ENCODE data around the gene ARHGAP11A.

The ARHGAP11A gene

DNA sequence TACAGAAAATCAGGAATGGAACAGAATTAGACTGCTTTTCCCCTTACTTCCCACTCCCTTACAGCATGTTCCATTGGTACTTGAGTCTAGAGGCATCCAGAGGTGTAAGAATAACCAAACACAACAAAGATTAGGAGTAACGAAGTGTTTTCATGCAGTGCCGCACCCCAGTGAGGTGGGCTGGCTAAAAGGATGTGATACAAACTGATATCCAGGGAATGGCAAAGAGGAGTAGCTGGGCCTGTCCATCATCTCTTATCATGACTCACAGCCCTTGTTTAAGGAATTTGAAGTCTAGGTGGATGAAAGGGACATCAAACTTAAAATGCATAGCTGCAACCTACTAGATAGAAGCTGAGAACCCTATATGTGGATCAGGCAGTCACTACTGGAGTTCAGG lies 42.6 kb downstream of the ARHGAP11A start:
- no peaks in the 10 kb centered on the region for H3K36me3 ChIP-seq (ENCODE audit: control insufficient read depth, insufficient read depth, low read length)

DNA sequence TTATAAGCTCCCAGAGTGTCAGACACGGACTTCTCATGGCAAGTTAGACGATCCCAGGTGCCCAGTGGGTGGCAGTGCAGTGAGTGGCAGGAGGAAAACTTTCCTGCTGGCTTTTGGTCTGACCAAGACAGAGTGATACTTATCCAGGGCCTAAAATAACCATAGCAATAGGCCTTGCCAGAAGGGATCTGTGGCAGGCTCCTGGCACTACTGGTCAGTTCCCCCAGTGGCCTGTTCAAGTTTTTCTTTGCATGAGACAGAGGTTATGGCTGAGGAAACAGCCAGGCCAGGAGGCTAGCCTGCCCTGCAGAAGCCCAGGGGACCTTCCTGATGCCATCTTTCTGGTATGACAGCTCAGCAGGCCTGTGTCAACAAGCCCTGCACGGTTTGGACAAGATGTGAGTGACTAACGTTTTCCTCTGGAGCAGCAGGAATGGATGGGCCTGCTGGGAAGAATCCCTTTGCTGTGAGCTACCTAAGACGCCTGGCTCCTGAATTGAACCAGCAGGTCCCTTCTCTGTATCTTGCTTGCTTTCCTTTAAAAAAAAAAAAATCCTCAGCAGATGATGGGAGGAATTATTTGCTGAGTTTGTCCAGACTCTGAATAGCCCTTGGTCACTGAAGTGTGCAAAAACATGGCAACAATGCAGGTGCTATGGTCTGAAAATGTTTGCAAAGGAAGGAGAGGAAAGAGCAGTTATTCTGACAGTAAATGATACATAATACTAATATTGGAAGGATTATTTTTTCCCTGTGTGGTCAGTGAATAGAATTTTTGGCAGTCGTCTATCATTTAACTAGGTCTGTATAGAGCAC lies 44.2 kb downstream of the ARHGAP11A start:
- Histone ChIP-seq H3K4me3 (ENCODE audit: low read length) (no peak overlapping the region), H3K27me3 (ENCODE audit: control insufficient read depth, insufficient read depth, low read length) (no peaks in the 10 kb centered on the region), H3K4me1 (ENCODE audit: control insufficient read depth, insufficient read depth, low read length) (peaks cover 16% of the 10 kb centered on the region), H3K9me3 (ENCODE audit: control insufficient read depth, low read length) (no peaks in the 10 kb centered on the region), H3K9ac (ENCODE audit: low read length) (no peak overlapping the region), H3K36me3 (ENCODE audit: control insufficient read depth, insufficient read depth, low read length) (no peaks in the 10 kb centered on the region)

More for the DNA sequence above, 42.6 kb downstream of the ARHGAP11A start:
- H3K4me1 ChIP-seq (ENCODE audit: control insufficient read depth, insufficient read depth, low read length) = peaks cover 16% of the 10 kb centered on the region
- no peak overlapping the region for H3K9ac ChIP-seq (ENCODE audit: low read length)
- H3K27me3 ChIP-seq (ENCODE audit: control insufficient read depth, insufficient read depth, low read length) = no peaks in the 10 kb centered on the region
- H3K9me3 ChIP-seq (ENCODE audit: control insufficient read depth, low read length) = no peaks in the 10 kb centered on the region
- no peak overlapping the region for H3K4me3 ChIP-seq (ENCODE audit: low read length)

DNA sequence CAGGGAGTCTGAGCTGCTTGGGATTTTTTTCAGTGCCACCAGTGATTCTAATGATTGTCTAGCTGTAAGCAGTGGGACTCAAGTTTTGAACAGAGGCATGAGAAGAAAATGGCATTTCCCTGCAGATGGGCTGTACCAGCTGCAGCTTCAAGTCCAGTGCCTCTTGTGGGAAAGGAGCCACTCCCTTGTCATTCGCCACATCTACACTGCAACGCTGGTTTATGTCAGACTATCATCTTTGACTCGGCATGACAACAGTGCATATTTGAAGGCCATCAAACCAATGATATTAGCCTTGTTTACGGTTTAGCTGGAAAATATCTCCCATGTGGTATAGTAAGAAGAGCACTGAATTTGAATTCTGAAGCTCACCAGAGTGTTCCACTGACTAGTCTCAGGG lies 48.4 kb downstream of the ARHGAP11A start:
- Histone ChIP-seq H3K4me3 (ENCODE audit: low read length) (no peak overlapping the region), H3K9me3 (ENCODE audit: control insufficient read depth, low read length) (no peaks in the 10 kb centered on the region), H3K36me3 (ENCODE audit: control insufficient read depth, insufficient read depth, low read length) (no peaks in the 10 kb centered on the region), H3K4me1 (ENCODE audit: control insufficient read depth, insufficient read depth, low read length) (no peaks in the 10 kb centered on the region), H3K27me3 (ENCODE audit: control insufficient read depth, insufficient read depth, low read length) (no peaks in the 10 kb centered on the region), H3K9ac (ENCODE audit: low read length) (no peak overlapping the region)

DNA sequence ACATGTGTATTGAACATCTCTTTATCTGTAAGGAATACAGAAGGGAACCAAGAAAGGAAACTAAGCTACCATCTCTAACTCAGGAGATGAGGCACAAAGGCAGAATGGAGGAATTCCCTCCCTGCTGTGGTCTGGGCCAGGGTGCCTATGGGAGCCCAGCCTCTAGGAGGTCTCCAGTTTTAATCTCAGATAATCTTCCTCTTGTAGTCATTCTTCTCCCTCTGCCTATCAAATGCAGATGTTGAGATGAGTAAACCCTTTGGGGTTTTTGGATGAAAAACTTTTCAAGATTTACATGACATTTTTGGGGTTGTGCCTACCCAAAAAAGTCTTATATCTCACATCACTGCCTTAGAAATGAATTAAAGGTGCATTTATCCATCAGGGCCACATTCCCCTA lies 49.5 kb downstream of the ARHGAP11A start:
- Histone ChIP-seq H3K4me1 (ENCODE audit: control insufficient read depth, insufficient read depth, low read length) (no peaks in the 10 kb centered on the region), H3K36me3 (ENCODE audit: control insufficient read depth, insufficient read depth, low read length) (no peaks in the 10 kb centered on the region)

DNA sequence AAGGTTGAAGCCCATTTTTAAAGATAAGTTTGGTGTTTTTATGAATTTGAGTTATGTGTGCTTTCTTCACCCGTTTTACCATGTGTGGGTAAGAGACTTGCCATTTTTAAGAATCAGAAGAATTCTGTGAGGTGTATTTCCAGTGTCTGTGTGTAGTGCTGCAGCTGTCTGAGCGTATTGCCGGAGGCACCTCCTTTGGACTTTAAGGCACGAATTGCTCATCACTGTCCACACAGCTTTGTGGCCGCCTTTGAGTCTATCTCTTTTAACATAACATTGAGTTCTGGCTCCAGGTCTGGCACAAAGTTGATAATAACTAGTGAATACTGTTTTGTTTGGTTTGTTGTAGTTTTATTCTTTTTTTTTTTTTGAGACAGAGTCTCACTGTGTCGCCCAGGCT lies 52.0 kb downstream of the ARHGAP11A start:
- Histone ChIP-seq H3K36me3 (ENCODE audit: control insufficient read depth, insufficient read depth, low read length) (no peaks in the 10 kb centered on the region), H3K4me1 (ENCODE audit: control insufficient read depth, insufficient read depth, low read length) (no peaks in the 10 kb centered on the region), H3K4me3 (ENCODE audit: low read length) (no peak overlapping the region), H3K27me3 (ENCODE audit: control insufficient read depth, insufficient read depth, low read length) (no peaks in the 10 kb centered on the region), H3K9me3 (ENCODE audit: control insufficient read depth, low read length) (no peaks in the 10 kb centered on the region), H3K9ac (ENCODE audit: low read length) (no peak overlapping the region)

More for the DNA sequence above, 49.5 kb downstream of the ARHGAP11A start:
- H3K27me3 ChIP-seq (ENCODE audit: control insufficient read depth, insufficient read depth, low read length) = no peaks in the 10 kb centered on the region
- no peaks in the 10 kb centered on the region for H3K9me3 ChIP-seq (ENCODE audit: control insufficient read depth, low read length)
- H3K4me3 ChIP-seq (ENCODE audit: low read length) = no peak overlapping the region
- no peak overlapping the region for H3K9ac ChIP-seq (ENCODE audit: low read length)

DNA sequence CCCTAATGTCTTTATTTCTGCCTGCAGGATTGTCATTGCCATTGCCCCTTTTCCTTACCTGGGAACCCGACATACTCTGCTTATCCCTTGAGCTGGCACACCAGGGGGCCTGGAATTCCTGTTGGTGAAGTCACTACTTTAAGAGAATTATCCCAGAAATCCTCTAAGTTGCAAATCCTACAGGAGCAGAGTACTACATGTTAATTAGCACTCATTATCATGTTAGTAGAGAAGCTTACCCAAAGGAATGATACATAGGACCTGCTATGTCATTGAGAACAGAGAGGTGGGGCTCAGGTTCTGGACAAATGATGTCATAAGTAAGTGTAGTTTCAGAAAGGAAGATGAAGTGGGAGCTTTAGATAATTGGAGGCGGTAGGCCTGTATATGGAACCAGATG lies 53.6 kb downstream of the ARHGAP11A start:
- no peak overlapping the region for H3K9ac ChIP-seq (ENCODE audit: low read length)
- no peaks in the 10 kb centered on the region for H3K4me1 ChIP-seq (ENCODE audit: control insufficient read depth, insufficient read depth, low read length)
- H3K4me3 ChIP-seq (ENCODE audit: low read length) = no peak overlapping the region
- no peaks in the 10 kb centered on the region for H3K27me3 ChIP-seq (ENCODE audit: control insufficient read depth, insufficient read depth, low read length)
- H3K36me3 ChIP-seq (ENCODE audit: control insufficient read depth, insufficient read depth, low read length) = no peaks in the 10 kb centered on the region
- no peaks in the 10 kb centered on the region for H3K9me3 ChIP-seq (ENCODE audit: control insufficient read depth, low read length)

DNA sequence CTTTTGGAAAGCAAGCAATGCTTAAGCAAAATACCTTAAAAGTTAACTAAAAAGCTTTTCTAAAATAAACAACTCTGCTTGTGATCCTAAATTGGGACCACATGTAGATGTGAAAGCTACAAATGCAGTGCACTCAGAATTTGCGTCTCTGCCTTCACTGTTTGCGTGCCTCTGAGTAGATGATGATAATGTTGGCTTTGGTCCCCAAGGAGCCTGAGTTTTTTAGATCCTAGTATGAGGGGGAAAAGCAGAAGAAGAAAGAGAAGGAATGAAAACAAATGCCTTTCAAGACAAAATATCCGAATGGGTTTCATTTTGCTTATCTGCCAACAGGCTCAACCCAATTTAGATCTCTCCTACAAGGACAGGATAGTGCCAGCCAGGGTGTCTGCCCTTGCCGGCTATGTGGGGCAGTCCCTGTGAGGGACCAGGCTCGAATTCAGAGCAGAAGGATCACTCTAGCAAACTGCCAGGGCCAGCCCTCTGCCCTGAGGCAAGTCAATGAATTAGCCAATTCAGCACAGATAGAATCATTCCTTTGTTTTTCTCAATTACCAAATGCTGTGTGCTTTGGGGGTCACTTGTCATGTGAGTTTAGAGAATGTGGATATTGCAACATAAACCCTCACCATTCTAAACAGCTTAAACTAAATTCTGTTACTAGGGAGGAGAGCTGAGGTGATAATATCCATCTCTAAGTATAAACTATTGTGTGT lies 54.8 kb downstream of the ARHGAP11A start:
- Histone ChIP-seq H3K4me3 (ENCODE audit: low read length) (no peak overlapping the region), H3K4me1 (ENCODE audit: control insufficient read depth, insufficient read depth, low read length) (no peaks in the 10 kb centered on the region), H3K9ac (ENCODE audit: low read length) (no peak overlapping the region)

DNA sequence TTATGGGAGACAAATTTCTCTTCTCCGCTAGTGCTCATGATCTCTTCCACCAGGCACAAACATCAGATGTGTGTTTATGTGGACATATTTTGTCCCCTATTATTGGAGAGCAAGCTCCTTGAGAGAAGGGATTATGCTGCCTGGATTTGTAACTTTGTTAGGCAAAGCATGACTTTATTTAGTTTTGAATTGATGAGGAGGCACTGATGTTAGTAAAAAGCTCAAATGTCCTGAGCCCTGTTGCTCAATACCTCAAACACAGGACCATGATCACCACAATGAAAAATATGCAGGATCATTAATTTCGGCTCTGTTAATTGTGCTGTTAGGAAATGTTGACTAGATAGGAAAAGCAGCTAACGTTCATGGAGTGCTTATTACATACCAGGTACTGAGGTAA lies 55.3 kb downstream of the ARHGAP11A start:
- H3K4me3 ChIP-seq (ENCODE audit: low read length) = no peak overlapping the region
- H3K27me3 ChIP-seq (ENCODE audit: control insufficient read depth, insufficient read depth, low read length) = no peaks in the 10 kb centered on the region
- H3K4me1 ChIP-seq (ENCODE audit: control insufficient read depth, insufficient read depth, low read length) = no peaks in the 10 kb centered on the region
- no peaks in the 10 kb centered on the region for H3K36me3 ChIP-seq (ENCODE audit: control insufficient read depth, insufficient read depth, low read length)
- no peak overlapping the region for H3K9ac ChIP-seq (ENCODE audit: low read length)
- H3K9me3 ChIP-seq (ENCODE audit: control insufficient read depth, low read length) = no peaks in the 10 kb centered on the region

More for the DNA sequence above, 54.8 kb downstream of the ARHGAP11A start:
- Histone ChIP-seq H3K27me3 (ENCODE audit: control insufficient read depth, insufficient read depth, low read length) (no peaks in the 10 kb centered on the region), H3K36me3 (ENCODE audit: control insufficient read depth, insufficient read depth, low read length) (no peaks in the 10 kb centered on the region), H3K9me3 (ENCODE audit: control insufficient read depth, low read length) (no peaks in the 10 kb centered on the region)

DNA sequence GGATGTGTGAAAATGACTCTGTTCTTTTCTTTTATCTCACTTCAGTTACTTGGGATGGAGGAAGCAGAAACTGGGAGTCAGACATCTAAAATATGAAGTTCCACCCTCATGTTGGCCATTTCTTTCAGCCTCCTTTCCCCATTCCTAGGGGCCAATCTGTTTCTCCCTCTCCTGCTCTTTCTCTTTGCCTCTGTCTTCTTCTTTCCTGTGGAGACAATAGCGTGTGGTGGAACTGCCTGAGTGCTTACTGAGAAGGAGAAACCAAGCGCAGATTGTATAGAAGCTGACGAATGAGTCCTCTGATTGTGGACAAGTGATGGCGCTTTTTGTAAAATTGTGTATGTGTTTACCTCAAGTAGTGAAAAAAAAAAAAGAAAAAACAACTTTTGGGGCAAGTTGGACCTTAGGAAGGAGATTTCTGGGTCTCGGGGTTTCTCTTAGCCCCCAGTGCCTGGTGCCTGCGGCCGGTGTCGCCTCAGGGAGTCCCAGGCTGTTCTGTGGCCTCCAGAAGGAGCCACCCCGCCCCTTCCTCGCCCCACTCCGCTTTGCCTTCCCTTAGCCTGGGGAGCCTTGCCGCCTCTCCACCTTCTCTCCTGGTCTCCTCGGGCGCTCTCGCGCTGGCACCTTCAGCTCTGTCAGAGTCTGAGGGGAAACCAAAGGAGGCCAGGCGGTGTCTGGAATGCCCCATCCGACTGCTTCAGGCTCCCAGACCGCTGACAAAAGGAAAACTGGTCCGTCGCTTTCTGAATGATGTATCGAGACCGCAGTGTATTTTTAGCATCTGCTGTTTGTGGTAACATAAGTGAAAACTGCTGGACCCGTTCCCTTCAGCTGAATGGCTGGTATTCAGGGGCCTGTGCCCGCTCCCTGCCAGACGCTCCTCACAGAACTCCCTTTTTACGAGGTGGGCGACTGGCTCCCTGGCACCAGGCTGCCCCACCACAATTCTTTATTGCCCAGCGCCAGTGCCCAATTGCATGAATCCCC lies 56.3 kb downstream of the ARHGAP11A start:
- no peak overlapping the region for H3K4me3 ChIP-seq (ENCODE audit: low read length)

DNA sequence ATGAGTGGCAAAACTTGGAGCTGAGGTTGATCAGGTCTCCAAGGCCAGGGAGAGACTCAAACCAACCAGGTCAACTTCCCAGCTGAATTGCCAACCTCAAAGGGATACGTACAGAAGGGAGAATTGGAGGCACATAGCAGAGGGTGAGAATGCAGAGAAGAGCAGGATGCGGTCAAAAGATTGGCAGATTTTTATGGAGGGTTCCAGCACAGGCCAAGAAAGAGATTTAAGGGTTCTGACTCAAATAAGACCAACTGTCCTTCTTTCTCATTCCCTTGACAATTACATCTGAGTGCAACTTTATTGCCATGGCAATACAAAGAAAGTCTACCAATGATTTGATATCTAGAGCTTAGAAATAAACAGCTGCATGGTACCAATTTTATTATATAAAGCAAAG lies 59.4 kb downstream of the ARHGAP11A start:
- Histone ChIP-seq H3K9me3 (ENCODE audit: control insufficient read depth, low read length) (no peaks in the 10 kb centered on the region), H3K4me3 (ENCODE audit: low read length) (no peak overlapping the region), H3K9ac (ENCODE audit: low read length) (no peak overlapping the region), H3K4me1 (ENCODE audit: control insufficient read depth, insufficient read depth, low read length) (no peaks in the 10 kb centered on the region), H3K27me3 (ENCODE audit: control insufficient read depth, insufficient read depth, low read length) (no peaks in the 10 kb centered on the region), H3K36me3 (ENCODE audit: control insufficient read depth, insufficient read depth, low read length) (no peaks in the 10 kb centered on the region)

More for the DNA sequence above, 56.3 kb downstream of the ARHGAP11A start:
- Histone ChIP-seq H3K36me3 (ENCODE audit: control insufficient read depth, insufficient read depth, low read length) (no peaks in the 10 kb centered on the region), H3K27me3 (ENCODE audit: control insufficient read depth, insufficient read depth, low read length) (no peaks in the 10 kb centered on the region), H3K9me3 (ENCODE audit: control insufficient read depth, low read length) (no peaks in the 10 kb centered on the region), H3K4me1 (ENCODE audit: control insufficient read depth, insufficient read depth, low read length) (no peaks in the 10 kb centered on the region), H3K9ac (ENCODE audit: low read length) (no peak overlapping the region)

DNA sequence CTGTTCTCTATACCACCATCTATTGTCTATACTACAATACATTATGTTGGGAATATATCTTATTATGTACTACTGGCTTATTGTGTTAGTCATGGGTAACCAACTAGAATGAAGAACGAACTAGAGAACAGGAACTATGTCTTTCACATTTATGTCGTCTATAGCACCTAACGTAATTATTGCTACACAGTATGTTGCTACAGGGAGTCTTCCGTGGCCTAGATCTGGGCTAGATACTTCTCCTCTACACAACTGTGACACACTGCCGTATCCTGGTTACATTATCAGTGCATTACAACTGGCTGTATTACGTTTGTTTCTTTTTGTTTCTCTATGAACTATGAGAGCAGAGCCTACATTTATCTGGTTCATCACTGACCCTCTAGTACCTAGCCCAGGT lies 60.2 kb downstream of the ARHGAP11A start:
- Histone ChIP-seq H3K4me3 (ENCODE audit: low read length) (no peak overlapping the region), H3K9ac (ENCODE audit: low read length) (no peak overlapping the region), H3K36me3 (ENCODE audit: control insufficient read depth, insufficient read depth, low read length) (no peaks in the 10 kb centered on the region), H3K27me3 (ENCODE audit: control insufficient read depth, insufficient read depth, low read length) (no peaks in the 10 kb centered on the region), H3K9me3 (ENCODE audit: control insufficient read depth, low read length) (no peaks in the 10 kb centered on the region), H3K4me1 (ENCODE audit: control insufficient read depth, insufficient read depth, low read length) (no peaks in the 10 kb centered on the region)
